ENCODE results near the gene TM9SF2.
"Not testable (repeated sequence)": the region's sequence is repeated elsewhere in the genome, so short reads cannot be mapped to it uniquely, and the experiment has no call there.

Gene TM9SF2

GRCh38 chr13:99501184-99501847, at the start of gene TM9SF2:
TSS of gene TM9SF2 (plus strand) at chr13:99501472. CDS start at chr13:99501607, 135 bp downstream.
- peak; percentile 94 for DNase-seq

- DNase-seq, result no peak
These were observed 46.6 kb upstream of the TM9SF2 start for GRCh38 chr13:99454518-99455183.

- DNase-seq, result no peak
These were observed 42.0 kb upstream of the TM9SF2 start for GRCh38 chr13:99459099-99459850.

GRCh38 chr13:99460802-99461201, 40.5 kb upstream of the TM9SF2 start:
- not testable (repeated sequence) for DNase-seq

- DNase-seq, result no peak
These were observed 37.5 kb upstream of the TM9SF2 start for GRCh38 chr13:99463646-99464397.

GRCh38 chr13:99464441-99464949, 36.8 kb upstream of the TM9SF2 start:
- no peak for DNase-seq

GRCh38 chr13:99465454-99465853, 35.8 kb upstream of the TM9SF2 start:
- DNase-seq, result no peak

- no peak for DNase-seq
These were observed 33.5 kb upstream of the TM9SF2 start for GRCh38 chr13:99467764-99468163.

GRCh38 chr13:99469041-99469440, 32.2 kb upstream of the TM9SF2 start:
- DNase-seq, result no peak

GRCh38 chr13:99470027-99470426, 31.2 kb upstream of the TM9SF2 start:
- DNase-seq, result no peak

GRCh38 chr13:99471221-99472121, 29.8 kb upstream of the TM9SF2 start:
- DNase-seq, result no peak

GRCh38 chr13:99472122-99472440, 29.2 kb upstream of the TM9SF2 start:
- no peak for DNase-seq

- no peak for DNase-seq
These were observed 27.8 kb upstream of the TM9SF2 start for GRCh38 chr13:99473515-99473914.

- DNase-seq, result no peak
These were observed 24.6 kb upstream of the TM9SF2 start for GRCh38 chr13:99476648-99477047.

- no peak for DNase-seq
These were observed 23.8 kb upstream of the TM9SF2 start for GRCh38 chr13:99477493-99477892.

GRCh38 chr13:99481366-99481765, 19.9 kb upstream of the TM9SF2 start:
- DNase-seq, result no peak

GRCh38 chr13:99484473-99484872, 16.8 kb upstream of the TM9SF2 start:
- no peak for DNase-seq

- DNase-seq, result no peak
These were observed 14.3 kb upstream of the TM9SF2 start for GRCh38 chr13:99486996-99487395.

GRCh38 chr13:99489028-99489427, 12.2 kb upstream of the TM9SF2 start:
- no peak for DNase-seq

GRCh38 chr13:99491750-99492149, 9.5 kb upstream of the TM9SF2 start:
- not testable (repeated sequence) for DNase-seq

- no peak for DNase-seq
These were observed 5.6 kb upstream of the TM9SF2 start for GRCh38 chr13:99495466-99496183.
